Progenitor cell of endocrine pancreas (in vitro differentiated cells): ENCODE measurements around the gene GASK1A. TPM values are rescaled to one million over a fixed set of nuclear protein-coding genes. Genes with fewer than 3 reads are reported as not detected.

Experiments
- DNase-seq: peaks from one replicate; pipeline ENCODE4 v3.0.0; 2021; ENCODE audit warnings: low spot score; ENCODE audit not compliant: unreplicated experiment
- H3K27ac Mint-ChIP-seq: 2 replicates; pipeline ENCODE4 v1.8.0; 2021; ENCODE audit warnings: mild to moderate bottlenecking, moderate library complexity, mixed read lengths
- H3K27me3 Mint-ChIP-seq: 2 replicates; pipeline ENCODE4 v1.8.0; 2021; ENCODE audit warnings: mixed read lengths
- H3K36me3 Mint-ChIP-seq: 2 replicates; pipeline ENCODE4 v1.8.0; 2022; ENCODE audit warnings: mixed read lengths; ENCODE audit not compliant: insufficient read depth
- H3K4me1 Mint-ChIP-seq: 2 replicates; pipeline ENCODE4 v1.8.0; 2021; ENCODE audit warnings: low read depth, mixed read lengths
- H3K4me3 Mint-ChIP-seq: 2 replicates; pipeline ENCODE4 v1.8.0; 2021; ENCODE audit warnings: low read depth, mild to moderate bottlenecking, moderate library complexity, mixed read lengths
- H3K9me3 Mint-ChIP-seq: 2 replicates; pipeline ENCODE4 v1.8.0; 2021; ENCODE audit warnings: low read depth, mixed read lengths
- total RNA-seq: library from RNA; stranded (reverse); gene quantifications from 2 replicates; pipeline ENCODE4 v1.2.1, GENCODE V29; 2021
- TF ChIP-seq, protein P1 (sequence below): fragments of 200-600 bp; sonication (generic); IDR thresholded peaks from one replicate; pipeline ENCODE4 v1.5.0; 2021; ENCODE audit warnings: antibody characterized with exemption, mild to moderate bottlenecking; ENCODE audit not compliant: unreplicated experiment

The GASK1A gene
- total RNA-seq, 1 donor from 2014 or later = 2.3 TPM

DNA sequence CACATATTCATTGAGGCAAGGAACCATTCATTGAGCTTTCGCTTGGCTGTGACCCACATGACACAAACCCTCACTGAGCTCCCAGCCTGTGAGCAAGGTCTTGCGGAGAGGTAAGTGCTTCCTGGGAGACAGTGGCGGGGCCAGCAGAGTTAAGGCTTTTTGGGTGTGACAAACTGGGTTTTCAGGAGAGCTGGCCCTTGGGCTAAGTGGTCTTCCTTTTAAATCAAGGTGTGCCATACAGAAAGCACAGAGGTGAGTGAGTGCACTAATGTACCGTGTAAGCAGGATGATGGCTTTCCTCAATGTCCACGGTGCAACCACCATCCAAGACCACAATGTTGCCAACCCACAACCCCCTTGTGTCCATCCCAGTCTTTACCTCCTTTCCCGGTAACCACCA, 98.2 kb downstream of the GASK1A start:
- TF ChIP-seq, protein P1, sequence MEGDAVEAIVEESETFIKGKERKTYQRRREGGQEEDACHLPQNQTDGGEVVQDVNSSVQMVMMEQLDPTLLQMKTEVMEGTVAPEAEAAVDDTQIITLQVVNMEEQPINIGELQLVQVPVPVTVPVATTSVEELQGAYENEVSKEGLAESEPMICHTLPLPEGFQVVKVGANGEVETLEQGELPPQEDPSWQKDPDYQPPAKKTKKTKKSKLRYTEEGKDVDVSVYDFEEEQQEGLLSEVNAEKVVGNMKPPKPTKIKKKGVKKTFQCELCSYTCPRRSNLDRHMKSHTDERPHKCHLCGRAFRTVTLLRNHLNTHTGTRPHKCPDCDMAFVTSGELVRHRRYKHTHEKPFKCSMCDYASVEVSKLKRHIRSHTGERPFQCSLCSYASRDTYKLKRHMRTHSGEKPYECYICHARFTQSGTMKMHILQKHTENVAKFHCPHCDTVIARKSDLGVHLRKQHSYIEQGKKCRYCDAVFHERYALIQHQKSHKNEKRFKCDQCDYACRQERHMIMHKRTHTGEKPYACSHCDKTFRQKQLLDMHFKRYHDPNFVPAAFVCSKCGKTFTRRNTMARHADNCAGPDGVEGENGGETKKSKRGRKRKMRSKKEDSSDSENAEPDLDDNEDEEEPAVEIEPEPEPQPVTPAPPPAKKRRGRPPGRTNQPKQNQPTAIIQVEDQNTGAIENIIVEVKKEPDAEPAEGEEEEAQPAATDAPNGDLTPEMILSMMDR = no peak
- Mint-ChIP-seq H3K9me3 (no peaks in the 10 kb centered on the region), H3K27me3 (peaks cover 5% of the 10 kb centered on the region), H3K4me1 (no peaks in the 10 kb centered on the region), H3K27ac (no peak overlapping the region), H3K4me3 (no peak overlapping the region), H3K36me3 (peaks cover 16% of the 10 kb centered on the region)
- no peak for DNase-seq

DNA sequence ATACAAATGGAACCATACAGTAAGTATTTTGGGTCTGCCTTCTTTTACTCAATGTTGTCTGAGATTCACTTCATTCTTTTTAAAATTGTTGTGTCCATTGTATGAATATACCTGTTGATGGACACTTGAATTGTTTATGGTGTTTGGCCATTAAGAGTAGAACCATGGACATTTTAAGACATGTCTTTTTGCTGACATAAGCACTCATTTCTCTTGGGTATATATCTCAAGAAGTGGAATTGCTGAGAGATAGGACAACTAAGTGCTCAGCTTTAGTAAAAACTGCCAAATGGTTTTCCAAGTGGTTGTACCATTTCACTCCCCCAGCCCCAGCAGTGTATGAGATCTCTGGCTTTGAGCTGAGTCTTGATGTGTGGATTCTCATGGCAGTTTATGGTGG, 98.6 kb downstream of the GASK1A start:
- TF ChIP-seq, protein P1 = no peak
- H3K9me3 Mint-ChIP-seq = no peaks in the 10 kb centered on the region
- no peaks in the 10 kb centered on the region for H3K4me1 Mint-ChIP-seq
- H3K4me3 Mint-ChIP-seq = no peak overlapping the region
- H3K27me3 Mint-ChIP-seq = peaks cover 2% of the 10 kb centered on the region
- peaks cover 16% of the 10 kb centered on the region for H3K36me3 Mint-ChIP-seq
- DNase-seq = no peak
- H3K27ac Mint-ChIP-seq = no peak overlapping the region

- DNase-seq = no peak
- Mint-ChIP-seq H3K9me3 (no peaks in the 10 kb centered on the region), H3K27me3 (no peaks in the 10 kb centered on the region), H3K4me3 (no peak overlapping the region), H3K27ac (no peak overlapping the region), H3K36me3 (peaks cover 19% of the 10 kb centered on the region), H3K4me1 (no peaks in the 10 kb centered on the region)
- TF ChIP-seq, protein P1 = no peak
These were observed 100.6 kb downstream of the GASK1A start for GRCh38 chr3:43079536-43080332.

DNA sequence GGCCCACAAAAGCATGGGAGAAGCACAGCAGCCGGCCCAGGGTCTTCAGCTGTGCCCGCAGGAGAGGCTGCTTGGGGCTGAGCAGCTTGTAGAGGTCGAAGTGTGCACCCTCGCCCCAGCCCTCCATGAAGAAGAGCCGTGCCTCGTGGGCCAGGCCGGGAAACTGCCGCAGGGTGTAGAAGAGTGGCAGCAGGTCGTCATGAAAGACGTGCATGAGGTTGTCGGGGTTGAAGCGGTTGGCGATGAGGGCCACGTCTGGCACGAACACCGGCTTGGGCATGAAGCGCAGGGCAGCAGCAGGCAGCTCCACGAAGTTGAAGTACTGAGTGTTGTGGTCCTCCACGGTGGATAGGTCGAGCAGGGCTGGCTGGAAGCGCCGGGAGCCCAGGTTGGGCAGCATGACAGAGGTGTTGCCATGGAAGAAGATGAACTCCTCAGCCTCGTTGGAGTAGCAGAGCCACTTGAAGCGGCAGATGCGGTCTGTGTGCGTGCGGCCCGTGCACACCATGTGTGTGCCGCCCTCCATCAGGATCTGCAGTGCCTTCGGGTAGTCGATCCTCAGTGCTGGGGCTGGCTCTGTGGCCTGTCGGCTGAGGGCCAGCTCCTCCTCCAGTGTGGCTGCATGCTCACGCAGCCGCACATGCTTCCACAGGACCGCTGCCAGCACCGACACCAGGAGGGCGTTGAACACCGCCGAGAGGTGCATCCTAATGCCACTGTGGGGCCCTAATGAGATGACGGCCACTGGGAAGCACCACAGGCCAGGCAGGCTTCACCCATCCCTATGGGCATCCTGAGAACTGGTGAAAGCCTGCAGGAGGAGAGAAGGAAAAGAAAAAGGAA, 101.8 kb downstream of the GASK1A start:
- Mint-ChIP-seq H3K36me3 (peaks cover 19% of the 10 kb centered on the region), H3K27me3 (no peaks in the 10 kb centered on the region), H3K27ac (no peak overlapping the region), H3K4me3 (no peak overlapping the region), H3K4me1 (no peaks in the 10 kb centered on the region), H3K9me3 (no peaks in the 10 kb centered on the region)
- TF ChIP-seq, protein P1 = no peak
- DNase-seq = no peak

DNA sequence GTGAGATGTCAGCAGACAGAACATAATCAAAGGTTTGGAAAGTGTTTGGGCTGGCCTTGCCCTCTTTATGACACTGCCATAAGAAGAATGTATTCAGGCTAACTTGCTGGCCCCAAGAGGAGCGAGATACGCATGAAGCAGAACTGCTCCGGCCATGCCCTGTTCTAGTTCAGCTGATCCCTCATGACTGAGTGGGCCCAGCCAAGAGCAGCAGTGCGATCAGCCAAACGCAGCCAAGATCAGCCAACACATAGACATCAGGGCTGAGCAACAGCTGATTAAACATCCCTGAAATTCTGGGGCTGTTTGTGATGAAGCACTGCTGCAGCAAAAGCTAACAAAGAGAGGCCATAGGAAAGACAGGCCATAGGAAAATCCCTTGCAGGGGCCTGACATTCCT, 102.7 kb downstream of the GASK1A start:
- Mint-ChIP-seq H3K27me3 (no peaks in the 10 kb centered on the region), H3K4me1 (no peaks in the 10 kb centered on the region), H3K27ac (no peak overlapping the region), H3K4me3 (no peak overlapping the region), H3K36me3 (peaks cover 19% of the 10 kb centered on the region), H3K9me3 (no peaks in the 10 kb centered on the region)
- DNase-seq = no peak
- TF ChIP-seq, protein P1 = no peak
